K562 treated with DMSO at 1 percent for 24 hours (cell line): ENCODE measurements around the gene USH1G. TPM values are rescaled to one million over a fixed set of nuclear protein-coding genes. Genes with fewer than 3 reads are reported as not detected.

ENCODE experiments used
- total RNA-seq: library from RNA; unstranded; fragments of 300-600 nt; gene quantifications from 2 replicates; pipeline ENCODE4 v1.2.3, GENCODE V29; 2022; ENCODE audit warnings: low read depth; ENCODE audit not compliant: insufficient read depth

Gene USH1G
- 1.6 and 2.0 TPM in 2 replicates for total RNA-seq

DNA sequence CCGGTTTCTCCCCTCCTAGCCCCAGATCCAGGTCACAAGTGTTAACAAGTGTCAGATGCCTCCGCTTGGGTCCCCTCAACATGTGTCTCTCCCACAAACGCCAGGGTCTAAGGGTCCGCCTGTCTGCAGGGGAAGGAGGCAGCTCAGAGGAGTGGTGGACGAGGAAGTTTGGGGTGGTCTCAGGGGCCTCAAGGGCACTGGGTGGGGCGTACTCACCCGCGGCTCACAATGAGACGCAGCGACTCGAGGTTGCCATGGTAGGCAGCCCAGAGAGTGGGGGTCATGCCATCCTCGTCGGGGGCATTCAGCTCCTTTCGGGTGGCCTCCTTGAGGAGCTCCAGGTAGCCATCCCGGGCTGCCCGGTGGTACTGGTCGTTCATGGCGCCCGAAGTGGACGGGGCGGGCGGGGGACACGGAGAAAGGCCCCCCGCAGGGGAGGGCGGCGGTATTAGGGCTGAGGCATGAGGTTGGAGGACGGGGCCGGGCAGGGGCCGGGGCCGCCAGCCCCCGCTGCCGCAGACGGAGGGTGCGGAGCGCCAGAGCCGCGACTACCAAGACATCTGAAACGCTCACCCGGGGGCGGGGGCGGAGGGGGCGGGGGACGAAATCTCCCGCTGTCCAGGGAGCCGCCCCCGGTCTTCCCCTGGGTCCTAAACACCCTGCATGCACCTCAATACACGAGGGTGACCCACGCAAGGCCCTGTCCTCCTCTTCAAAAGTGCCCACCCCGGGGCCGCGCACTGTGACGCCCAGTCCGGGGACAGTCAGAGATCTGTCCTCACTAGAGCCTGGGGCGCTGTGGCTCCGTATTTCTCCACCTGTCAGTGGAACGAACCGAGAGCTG lies at the start of gene USH1G:
Gene USH1G (minus strand): TSS at position 562 of the 844 bp plus-strand sequence. CDS start 182 bp downstream, at position 380.

DNA sequence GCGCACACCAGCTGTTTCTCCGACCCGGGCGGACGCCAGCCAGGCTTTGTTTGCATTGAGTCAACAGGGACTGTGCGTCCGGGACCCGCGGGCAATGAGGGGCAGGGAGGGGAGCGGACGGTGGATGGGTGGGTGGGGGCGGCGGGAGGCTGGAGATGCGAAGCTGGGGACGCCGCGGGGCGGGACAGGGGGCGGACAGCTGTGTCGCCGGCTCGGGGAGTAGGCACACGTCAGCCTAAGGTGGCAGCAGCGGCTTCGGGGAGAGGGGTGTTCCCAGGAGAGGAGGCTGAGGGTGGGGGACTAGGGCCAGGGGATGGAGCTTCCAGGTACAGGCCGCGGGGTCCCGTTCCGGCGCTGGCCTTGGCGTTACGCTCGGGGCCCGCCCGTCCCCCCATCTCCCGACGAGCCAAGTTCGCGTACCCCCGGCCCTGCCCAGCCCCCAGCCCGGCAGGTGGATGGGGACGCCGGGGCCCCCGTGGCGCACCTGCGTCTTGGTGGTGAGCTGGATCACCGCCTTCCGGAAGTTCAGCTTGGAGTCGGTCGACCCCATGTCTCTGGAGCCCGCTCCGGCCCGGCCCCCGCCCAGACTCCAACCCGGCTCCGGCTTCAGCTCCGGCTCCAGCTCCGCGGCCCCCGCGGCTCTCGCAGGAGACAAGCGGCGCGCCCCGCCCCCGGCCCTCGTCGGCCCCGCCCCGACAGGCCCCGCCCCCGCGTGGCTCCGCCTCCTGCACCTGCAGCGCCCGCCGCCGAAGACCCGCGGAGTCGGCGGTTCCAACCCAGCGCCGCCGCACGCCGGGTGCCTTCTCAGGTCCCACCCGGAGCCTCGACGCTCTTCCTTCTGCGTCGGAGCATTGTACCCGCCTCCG lies 49.3 kb upstream of the USH1G start, which contains the start of gene HID1:
Gene HID1 (minus strand): TSS at position 653 of the 866 bp plus-strand sequence. CDS start 103 bp downstream, at position 550.

DNA sequence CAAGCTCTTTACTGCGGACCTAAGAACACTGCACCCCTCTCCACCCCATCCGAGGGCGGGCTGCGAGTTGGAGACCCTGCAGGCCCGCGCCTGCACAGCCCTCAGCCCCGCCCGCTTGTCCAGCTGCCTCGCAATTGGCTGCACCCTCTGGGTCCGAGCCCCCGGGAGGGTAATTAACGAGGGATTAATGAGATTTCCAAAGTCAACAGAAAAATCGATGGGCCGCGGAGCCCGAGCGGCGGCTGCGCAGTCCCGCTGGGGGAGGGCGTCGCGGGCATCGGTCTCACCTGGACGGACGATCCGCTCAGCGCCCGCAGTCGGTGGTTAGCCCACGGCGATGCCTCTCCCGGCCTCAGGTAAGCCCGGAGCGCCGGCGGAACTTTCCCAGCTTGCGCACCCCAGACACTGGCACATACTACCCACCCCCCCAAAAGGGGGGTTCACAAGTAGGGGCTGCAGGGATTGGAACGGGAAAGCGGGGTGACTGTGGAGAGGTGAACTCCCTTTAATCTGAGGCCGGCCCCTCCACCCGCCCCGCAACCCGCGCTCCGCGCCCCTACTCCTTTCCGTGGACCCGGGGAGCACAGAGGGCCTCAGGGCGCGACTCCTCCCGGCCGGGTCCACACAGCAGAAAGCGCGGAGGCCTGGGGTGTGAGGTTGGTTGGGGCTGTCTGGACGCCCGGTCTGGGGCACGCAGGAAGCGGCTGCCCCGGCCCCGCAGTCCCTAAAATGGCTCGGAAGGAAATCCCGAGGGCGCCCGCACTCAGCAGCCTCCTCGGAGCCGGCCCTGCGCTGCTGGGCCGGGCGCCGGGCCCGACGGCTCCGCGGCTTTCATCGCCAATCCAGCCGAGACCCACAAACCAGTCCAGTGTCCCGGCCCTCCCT lies 12.8 kb upstream of the USH1G start, which contains the start of gene OTOP3:
Gene OTOP3 (plus strand): TSS at position 314 of the 885 bp plus-strand sequence. CDS start 24 bp downstream, at position 338.

DNA sequence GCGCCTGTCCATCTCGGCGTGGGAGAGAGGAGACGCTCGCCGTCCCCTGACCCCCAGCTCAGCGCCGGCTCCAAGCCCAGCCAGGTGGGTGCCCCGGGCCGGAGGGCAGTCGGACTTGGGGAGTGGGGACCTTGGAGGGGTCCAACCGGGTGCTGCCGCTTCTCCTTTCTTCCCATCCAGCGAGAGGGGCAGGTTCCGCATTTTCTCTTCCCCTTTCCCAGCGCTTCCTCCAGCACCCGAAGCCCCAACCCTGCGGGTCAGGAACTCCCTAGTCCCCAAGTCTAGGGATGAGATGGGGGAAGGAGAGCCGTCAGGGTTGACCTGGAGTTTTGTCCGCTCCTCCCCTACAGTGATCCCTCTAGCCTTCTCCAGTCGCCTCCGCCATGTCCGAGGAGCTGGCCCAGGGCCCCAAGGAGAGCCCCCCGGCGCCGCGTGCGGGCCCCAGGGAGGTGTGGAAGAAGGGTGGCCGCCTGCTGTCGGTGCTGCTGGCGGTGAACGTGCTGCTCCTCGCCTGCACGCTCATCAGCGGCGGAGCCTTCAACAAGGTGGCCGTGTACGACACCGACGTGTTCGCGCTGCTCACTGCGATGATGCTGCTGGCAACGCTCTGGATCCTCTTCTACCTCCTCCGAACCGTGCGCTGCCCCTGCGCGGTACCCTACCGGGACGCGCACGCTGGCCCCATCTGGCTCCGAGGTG lies 1.3 kb upstream of the USH1G start, which contains the start of gene OTOP2:
Gene OTOP2 (plus strand): TSS at position 24 of the 699 bp plus-strand sequence. CDS start 360 bp downstream, at position 384.

DNA sequence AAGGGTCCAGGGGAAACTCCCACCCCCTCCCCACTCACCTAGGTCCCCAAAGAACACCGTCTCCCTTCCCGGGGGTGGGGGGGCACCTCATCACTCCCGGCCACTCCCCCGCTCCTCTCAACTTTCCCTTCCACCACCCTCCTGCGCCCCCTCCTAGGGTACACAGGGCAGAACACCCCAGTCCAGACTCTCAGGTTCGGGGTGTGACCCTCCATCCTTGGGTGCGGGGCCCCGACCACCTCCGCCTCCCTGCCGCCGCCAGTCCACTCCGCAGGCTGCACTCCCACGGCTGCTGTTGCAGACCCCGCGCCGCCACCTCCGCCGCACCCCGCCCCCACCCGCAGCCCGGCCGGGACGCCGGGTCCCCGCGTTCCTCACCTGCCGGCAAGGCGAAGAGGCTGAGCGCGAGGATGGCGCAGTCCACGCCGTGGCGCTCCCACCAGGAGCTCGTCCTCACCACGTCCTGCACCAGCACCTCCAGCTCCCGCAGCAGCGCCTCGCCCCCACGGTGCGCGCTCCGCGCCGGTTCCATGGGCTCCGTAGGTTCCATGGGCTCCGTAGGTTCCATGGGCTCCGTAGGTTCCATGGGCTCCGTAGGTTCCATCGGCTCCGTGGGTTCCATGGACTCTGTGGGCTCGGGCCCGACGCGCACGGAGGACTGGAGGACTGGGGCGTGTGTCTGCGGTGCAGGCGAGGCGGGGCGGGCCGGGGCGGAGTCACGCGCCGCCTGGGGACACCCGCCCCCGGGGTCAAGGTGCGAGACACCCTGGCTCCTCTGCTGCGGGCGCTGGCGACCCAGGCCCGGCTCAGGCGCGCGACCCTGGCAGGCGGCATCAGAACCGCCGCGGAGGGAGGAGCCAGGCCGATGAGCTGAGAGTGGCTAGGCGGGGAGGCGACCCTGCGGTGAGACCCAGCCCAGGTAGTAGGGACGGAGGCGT lies 29.8 kb downstream of the USH1G start, which contains the start of gene FADS6:
Gene FADS6 (minus strand): TSS at position 660 of the 938 bp plus-strand sequence. CDS start 38 bp downstream, at position 622.

DNA sequence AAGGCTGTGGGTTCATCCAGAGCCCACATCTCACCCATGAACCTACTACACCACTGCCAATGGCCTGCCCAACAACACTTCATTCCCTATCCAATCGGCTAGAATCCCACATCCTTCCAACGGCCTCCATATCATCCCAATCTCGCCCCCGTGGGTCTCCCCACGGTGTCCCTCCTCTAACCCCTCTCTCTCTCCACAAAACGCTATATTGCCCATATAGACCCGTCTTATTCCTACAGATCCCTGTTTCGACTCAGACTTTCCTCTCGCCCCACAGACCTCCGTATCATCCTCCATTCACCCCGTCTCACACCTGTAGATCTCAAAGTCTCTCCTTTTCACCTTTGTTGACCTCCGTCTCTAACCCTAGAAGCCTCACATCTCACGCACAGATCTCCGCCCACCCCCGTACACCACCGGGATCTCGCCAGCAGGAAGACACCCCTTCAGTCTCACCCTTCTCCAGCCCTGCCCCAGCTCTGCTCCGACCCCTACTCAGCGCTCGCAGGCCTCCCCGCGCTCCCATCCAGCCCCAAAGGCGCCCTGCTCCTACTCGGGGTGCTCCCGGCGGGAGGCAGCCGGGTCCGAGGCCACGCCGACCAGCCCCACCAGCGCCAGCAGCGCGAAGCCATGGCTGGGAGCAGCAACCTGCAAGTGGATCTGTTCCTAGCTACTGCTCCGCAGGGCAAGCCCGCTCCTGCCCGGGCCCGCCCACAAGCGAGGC lies 50.6 kb downstream of the USH1G start, which contains the start of gene FDXR:
Gene FDXR (minus strand): TSS at position 682 of the 724 bp plus-strand sequence. CDS start 50 bp downstream, at position 632.

Other genes with a start within 250 kb of the USH1G start
- not detected in 2 replicates for gene CD300LF, start 210.3 kb downstream of the USH1G start, total RNA-seq
- gene RAB37, start 186.0 kb downstream of the USH1G start, total RNA-seq, result not detected in 2 replicates
- 78.6 and 82.7 TPM in 2 replicates for gene NHERF1, start 174.6 kb downstream of the USH1G start, total RNA-seq
- 27.3 and 36.5 TPM in 2 replicates for gene NAT9, start 146.9 kb downstream of the USH1G start, total RNA-seq
- gene GRIN2C, start 63.4 kb downstream of the USH1G start, total RNA-seq, result 0.37 and 1.00 TPM in 2 replicates
- gene FDXR, start 50.3 kb downstream of the USH1G start, total RNA-seq, result 93.4 and 101 TPM in 2 replicates
- 0.13 and 0.63 TPM in 2 replicates for gene FADS6, start 29.6 kb downstream of the USH1G start, total RNA-seq
- 0.58 TPM in 1 of 2 replicates, not detected in the other for gene OTOP2, start 1.0 kb upstream of the USH1G start, total RNA-seq
- not detected in 2 replicates for gene OTOP3, start 12.6 kb upstream of the USH1G start, total RNA-seq
- 3.9 and 4.7 TPM in 2 replicates for gene HID1, start 49.5 kb upstream of the USH1G start, total RNA-seq
- 17.4 and 19.2 TPM in 2 replicates for gene CDR2L, start 64.4 kb upstream of the USH1G start, total RNA-seq
- gene MRPL58, start 89.4 kb upstream of the USH1G start, total RNA-seq, result 55.0 and 55.8 TPM in 2 replicates
- 387 and 416 TPM in 2 replicates for gene ATP5PD, start 123.7 kb upstream of the USH1G start, total RNA-seq
- gene KCTD2, start 124.0 kb upstream of the USH1G start, total RNA-seq, result 32.1 and 32.5 TPM in 2 replicates
- gene SLC16A5, start 164.7 kb upstream of the USH1G start, total RNA-seq, result 6.4 and 8.4 TPM in 2 replicates
- gene ARMC7, start 186.7 kb upstream of the USH1G start, total RNA-seq, result 36.2 and 36.6 TPM in 2 replicates
- gene NT5C, start 208.5 kb upstream of the USH1G start, total RNA-seq, result 61.6 and 76.3 TPM in 2 replicates
- 151 and 160 TPM in 2 replicates for gene JPT1, start 231.3 kb upstream of the USH1G start, total RNA-seq